ENCODE measurements around the gene IL31RA.

GRCh38 chr5:55821731-55822512, 29.2 kb upstream of the IL31RA start:
- TF ChIP-seq CTCF (conservative IDR thresholded peaks at IDR 0.05; ENCODE audit: low read length): no peak
- no peak for TF ChIP-seq EZH2phosphoT487 (IDR thresholded peaks at IDR 0.05; ENCODE audit: borderline replicate concordance, low read depth, low read length)

All from OCI-LY7 (cell line).